Raji (cell line): Measurements from ENCODE around the gene ADK.

Experiments used
- POLR2A ChIP-seq: IDR thresholded peaks from 2 replicates; pipeline ENCODE4 v1.6.1; 2011; ENCODE audit warnings: low read depth, low read length, control low read depth; ENCODE audit not compliant: insufficient read depth

ADK gene

DNA sequence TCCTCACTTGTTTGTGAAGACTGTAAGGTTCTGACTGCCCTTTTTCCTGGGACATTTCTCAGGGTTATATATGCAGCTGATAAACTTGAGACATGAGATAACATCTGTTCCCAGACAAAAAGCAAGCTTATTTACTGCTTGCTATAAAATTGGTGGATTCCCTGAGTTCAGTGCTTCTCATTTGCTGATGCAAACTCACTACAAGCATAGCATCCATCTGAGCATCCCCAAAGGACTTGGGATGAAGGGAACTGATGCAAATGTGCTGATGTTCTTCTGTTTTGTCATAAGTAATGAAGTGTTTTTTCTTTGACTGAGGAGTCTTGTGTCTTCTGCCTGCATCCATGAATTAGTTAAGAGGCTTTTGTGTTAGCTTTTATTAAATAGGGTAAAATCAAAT, 183.2 kb downstream of the ADK start:
- TF ChIP-seq POLR2A: no peak

DNA sequence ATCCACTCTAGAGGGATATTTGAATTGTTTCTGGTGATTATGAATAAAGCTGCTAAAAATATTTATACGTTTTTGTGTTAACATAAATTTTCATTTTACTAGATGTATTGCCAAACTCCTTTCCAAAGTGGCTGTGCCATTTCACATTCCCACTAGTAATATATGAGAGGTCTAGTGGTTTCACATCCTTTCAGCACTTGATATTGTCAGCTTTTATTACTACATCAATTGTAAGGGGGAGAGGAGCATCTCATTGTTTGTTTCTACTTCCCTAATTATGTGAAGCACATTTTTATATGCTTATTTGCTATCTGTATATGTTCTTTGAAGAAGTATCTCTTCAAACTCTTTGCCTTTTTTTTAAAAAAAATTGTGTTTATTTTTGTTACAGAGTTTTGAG, 184.5 kb downstream of the ADK start:
- no peak for TF ChIP-seq POLR2A

DNA sequence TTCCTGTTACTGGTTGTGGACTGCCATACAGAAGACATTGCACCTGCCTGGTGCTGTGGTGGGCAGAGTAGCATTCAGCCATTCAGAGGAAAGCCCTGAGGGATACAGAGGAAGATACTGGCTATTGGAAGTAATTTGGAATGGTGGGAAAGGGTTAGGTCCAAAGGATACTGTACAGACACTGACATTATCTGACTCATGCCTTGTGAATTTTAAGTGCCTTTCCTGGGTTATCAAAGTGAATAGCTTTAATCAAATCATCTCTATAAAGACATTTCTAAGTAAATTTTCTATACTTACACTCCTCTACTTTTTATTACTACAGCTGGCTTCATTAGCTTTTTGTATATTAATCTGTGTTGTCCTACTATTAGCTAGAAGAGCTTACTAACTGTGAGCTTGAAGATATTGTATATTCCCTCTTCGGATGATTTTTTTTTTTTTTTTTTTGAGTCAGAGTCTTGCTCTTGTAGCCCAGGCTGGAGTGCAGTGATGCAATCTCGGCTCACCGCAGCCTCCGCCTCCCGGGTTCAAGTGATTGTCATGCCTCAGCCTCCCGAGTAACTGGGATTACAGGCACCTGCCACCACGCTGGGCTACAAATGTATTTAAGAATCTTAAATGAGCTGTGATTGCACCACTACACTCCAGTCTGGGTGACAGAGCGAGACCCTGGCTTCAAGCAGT, 186.5 kb downstream of the ADK start:
- TF ChIP-seq POLR2A: no peak

DNA sequence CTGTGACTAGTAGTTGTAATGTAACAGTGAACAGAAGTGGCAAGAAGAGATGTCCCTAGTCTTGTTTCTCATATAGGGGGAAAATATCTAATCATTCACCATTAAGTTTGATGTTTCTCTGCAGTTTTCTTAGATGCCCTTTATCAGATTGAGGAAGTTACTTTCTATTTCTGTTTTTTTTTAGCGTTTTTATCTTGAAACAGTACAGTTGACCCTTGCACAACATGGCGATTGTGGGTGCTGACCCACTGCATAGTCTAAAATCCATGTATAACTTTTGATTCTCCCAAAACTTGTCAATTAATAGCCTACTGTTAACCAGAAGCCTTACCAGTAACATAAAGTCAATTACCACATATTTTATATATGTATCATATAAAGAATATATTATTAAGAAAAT, 192.0 kb downstream of the ADK start:
- TF ChIP-seq POLR2A: no peak

DNA sequence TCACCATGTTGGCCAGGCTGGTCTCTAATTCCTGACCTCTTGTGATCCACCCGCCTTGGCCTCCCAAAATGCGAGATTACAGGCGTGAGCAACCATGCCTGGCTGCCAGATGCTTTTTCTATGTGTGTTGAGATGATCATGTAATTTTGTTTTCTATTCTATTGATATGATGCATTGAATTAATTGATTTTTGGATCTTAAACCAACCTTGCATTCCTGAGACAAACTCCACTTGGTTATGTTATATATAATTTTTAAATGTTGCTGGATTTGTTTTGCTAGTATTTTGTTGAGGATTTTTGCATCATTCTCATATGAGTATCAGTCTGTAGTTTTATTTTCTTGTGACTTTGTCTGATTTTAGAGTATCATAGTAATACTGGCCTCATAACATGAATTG, 192.8 kb downstream of the ADK start:
- no peak for TF ChIP-seq POLR2A

DNA sequence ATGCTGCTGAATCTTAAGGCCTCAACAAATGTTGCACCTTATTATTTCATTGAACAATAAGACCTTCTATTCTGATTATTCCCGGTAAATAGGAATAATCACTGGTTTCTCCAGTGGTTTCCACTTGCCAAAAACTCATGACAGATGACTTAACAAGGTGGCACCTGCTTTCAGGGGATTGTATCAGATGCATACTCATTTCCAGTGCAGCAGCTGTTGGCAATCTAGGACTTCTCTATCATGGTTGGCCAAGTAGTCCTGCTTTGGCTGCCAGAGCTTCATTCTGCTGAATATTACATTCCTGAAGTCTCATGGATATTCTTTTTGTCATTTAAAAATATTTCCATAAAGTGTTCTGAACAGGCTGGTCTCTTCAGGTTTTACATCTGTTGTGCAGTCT, 193.3 kb downstream of the ADK start:
- TF ChIP-seq POLR2A: no peak

DNA sequence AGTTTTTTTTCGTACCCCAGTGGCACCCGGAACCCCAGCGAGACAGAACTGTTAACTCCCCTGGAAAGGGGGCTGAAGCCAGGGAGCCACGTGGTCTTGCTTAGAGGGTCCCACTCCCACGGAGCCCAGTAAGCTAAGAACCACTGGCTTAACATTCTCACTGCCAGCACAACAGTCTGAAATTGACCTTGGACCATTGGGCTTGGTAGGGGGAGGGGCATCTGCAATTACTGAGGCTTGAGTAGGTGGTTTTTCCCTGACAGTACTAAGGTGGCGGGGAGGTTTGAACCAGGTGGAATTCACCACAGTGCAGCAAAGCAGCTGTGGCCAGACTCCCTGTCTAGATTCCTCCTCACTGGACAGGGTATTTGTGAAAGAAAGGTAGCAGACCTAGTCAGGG, 196.5 kb downstream of the ADK start:
- TF ChIP-seq POLR2A: no peak

DNA sequence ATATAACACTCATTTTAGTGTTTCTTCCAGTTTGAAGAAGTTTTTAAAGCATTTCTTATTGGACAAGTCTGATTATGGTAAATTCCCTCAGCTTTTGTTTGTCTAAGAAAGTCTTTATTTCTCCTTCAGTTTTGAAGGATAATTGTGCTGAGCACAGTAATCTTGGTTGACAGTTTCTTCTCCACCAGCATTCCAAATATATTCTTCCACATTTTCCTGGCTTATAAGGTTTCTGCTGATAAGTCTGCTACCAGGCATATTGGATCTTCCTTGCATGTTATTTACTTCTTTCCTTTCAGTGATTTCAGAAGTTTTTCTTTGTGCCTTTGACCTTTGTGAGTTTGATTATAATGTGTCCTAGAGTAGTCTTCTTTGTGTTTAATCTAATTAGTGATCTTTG, 210.7 kb downstream of the ADK start:
- TF ChIP-seq POLR2A: no peak

DNA sequence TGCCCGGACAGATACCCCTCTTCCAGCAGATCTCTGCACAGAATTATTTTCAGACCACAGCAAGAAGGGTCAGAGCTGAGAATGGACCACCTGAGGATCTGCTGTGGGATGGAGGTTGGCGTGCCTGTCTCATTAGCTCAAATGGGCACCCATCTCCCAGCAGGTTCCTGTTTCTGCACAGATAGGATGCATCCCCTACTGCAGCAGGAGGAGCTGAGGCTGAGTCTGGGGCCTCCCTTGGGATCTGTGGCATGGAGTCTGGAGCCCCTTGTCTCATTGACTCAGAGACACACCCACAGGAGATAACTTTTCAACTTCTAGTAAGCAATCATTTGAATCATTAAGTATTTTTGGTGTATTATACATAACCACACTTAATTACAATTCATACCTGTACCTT, 212.7 kb downstream of the ADK start:
- no peak for TF ChIP-seq POLR2A

DNA sequence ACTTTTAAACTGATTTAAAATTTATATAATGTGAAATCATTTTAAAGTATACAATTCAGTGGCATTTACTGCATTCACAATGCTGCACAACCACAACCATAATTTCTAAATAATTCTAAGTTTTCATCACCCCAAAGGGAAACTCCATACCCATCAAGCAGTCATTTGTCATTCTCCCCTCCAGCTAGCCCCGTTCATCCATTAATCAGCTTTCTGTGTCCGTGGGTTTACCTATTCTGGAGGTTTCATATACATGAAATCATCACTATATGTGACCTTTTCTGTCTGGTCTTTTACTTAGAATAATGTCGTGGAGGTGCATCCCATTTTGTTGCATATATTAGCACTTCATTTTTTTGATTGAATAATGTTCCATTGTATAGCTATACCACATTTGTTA, 214.1 kb downstream of the ADK start:
- no peak for TF ChIP-seq POLR2A

DNA sequence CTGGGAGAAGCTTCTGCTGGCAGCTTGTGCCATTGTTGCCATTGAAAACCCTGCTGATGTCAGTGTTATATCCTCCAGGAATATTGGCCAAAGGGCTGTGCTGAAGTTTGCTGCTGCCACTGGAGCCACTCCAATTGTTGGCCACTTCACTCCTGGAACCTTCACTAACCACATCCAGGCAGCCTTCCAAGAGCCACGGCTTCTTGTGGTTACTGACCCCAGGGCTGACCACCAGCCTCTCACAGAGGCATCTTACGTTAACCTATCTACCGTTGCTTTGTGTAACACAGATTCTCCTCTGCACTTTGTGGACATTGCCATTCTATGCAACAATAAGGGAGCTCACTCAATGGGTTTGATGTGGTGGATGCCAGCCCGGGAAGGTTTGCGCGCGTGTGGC, 220.7 kb downstream of the ADK start:
- no peak for TF ChIP-seq POLR2A

DNA sequence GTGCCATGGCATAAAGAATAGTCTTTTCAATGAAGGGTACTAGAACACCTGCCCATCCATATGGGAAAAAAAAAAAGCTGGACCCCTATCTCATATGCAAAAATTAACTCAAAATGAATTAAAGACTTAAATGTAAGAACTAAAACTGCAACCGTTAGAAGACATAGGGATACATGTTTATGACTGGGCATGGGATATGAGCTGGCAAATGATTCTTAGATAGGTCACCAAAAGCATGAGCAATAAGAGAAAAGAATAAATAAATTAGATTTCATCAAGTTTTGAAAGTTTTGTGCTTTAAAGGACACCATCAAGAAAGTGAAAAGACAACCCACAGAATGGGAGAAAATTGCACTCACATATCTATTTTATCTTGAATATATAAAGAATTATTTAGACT, 222.0 kb downstream of the ADK start:
- TF ChIP-seq POLR2A: no peak

DNA sequence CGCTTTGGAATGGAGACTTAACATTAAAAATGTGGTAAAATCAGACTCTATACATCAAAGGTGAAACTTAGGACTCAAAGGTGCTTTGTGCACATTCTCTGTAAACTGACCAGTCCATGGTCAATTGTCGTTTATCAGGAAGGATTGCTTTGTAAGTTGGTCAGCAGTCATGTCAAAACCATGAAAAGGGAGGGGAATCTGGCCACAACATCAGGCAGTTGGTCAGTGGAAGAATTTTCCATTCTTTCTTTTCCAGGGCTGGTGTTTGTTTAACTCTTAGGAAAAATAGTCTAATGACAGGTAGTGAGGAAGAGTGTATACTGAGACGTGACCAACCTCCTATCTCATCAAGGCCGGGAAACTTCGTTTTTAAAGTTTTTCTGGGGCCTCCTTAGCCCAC, 226.5 kb downstream of the ADK start:
- TF ChIP-seq POLR2A: no peak

DNA sequence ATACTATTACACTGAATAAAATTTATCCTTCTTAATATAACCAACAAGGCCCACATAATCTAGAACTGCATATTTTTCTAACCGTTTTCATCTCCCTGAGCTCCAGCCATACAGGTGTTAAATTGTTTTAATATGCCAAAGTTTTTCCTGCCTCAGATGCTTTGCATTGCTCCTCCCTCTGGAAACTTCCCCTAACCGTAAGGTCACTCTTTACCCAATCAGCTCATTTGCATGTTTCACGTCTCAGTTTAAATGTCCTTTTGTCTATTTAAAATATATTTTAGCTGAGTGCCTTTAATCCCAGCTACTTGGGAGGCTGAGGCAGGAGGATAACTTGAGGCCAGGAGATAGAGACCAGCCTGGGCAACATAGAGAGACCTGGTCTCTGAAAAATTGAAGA, 228.5 kb downstream of the ADK start:
- TF ChIP-seq POLR2A: no peak

DNA sequence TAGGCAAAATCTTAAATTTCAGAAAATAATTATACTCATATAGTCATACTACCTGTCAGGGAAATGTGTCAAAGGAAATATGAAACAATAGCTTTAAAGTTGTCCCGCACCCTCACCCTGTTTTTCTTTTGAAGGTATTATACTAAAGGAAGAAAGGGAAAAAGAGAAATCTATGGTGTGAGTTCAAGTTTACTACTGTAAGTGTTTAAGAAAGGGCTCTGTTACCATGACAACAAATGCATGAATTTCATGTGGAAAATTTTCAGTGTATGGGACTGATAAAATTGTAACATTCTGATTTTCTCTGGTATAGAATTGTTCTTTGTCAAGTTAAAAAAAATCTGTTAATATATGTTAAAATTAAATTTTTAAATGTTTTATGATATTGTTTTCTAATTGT, 229.8 kb downstream of the ADK start:
- TF ChIP-seq POLR2A: no peak

DNA sequence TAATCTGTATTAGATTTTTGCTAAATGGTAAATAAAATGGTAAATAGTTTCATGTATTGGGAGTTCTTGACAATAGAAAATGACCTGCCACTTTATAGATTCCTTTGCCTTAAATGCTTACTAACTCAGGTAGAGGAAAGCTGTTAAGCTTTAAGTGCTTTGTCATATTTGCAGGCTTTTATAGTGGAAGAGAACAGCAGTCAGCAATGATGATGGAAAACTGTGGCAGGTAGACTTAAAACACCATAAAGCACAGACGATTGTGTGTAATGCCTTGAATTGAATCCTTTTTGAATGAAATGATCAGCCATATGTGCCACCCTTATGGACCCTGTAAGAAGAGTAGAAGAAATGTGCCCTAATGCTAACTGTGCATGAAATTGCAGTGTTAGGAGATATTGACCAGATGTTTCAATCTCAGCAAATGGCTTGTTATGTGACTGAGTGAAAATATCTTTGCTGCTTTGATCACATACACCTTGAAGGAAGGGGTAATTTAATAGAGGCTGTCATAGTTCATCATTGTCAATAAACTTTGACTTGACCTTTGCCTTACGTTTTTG, 230.4 kb downstream of the ADK start:
- no peak for TF ChIP-seq POLR2A

DNA sequence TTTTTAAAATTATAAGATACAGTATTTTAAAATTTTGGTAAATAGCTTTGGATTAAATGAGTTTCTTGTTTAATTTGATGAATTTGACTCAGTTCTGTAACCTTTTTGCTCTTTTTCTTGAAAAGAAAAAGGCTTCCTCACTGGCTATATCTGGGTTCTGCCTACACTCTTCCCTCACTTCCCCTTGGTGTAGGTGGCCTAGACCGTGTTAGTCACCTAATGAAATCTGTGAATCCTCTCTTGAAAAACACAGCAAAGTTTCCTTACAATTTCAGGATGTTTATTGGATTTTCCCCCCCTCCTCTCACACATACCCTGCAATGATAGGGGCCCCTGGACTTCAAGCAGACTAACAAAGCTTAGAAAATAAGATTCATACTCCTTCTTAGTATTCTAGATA, 231.6 kb downstream of the ADK start:
- TF ChIP-seq POLR2A: no peak
